Type B pancreatic cell (in vitro differentiated cells): ENCODE measurements around the gene GBGT1. TPM values are rescaled to one million over a fixed set of nuclear protein-coding genes. Genes with fewer than 3 reads are reported as not detected.
A peak's percentile ranks its signal among the peaks of the same experiment; 100 is the strongest.

Experiments
- DNase-seq: peaks from one replicate; pipeline ENCODE4 v3.0.0; 2021; ENCODE audit warnings: mixed read lengths; ENCODE audit not compliant: unreplicated experiment; ENCODE audit errors: extremely low spot score
- H3K27ac Mint-ChIP-seq: 2 replicates; pipeline ENCODE4 v1.8.0; 2021; ENCODE audit warnings: mild to moderate bottlenecking, mixed read lengths
- H3K27me3 Mint-ChIP-seq: 2 replicates; pipeline ENCODE4 v1.8.0; 2021; ENCODE audit warnings: mixed read lengths
- H3K36me3 Mint-ChIP-seq: 2 replicates; pipeline ENCODE4 v1.8.0; 2021; ENCODE audit warnings: mixed read lengths
- H3K4me1 Mint-ChIP-seq: one replicate; pipeline ENCODE4 v1.8.0; 2021; ENCODE audit warnings: mixed read lengths; ENCODE audit not compliant: unreplicated experiment
- H3K4me3 Mint-ChIP-seq: 2 replicates; pipeline ENCODE4 v1.8.0; 2021; ENCODE audit warnings: mild to moderate bottlenecking, mixed read lengths
- H3K9me3 Mint-ChIP-seq: 2 replicates; pipeline ENCODE4 v1.8.0; 2021; ENCODE audit warnings: mixed read lengths
- total RNA-seq: library from RNA; stranded (reverse); gene quantifications from 2 replicates; pipeline ENCODE4 v1.2.1, GENCODE V29; 2021; ENCODE audit warnings: low replicate concordance
- TF ChIP-seq, protein P1 (sequence below): fragments of 200-600 bp; sonication (generic); conservative IDR thresholded peaks from 2 replicates; pipeline ENCODE4 v1.5.0; 2021; ENCODE audit warnings: antibody characterized with exemption, mild to moderate bottlenecking

Gene GBGT1
- total RNA-seq, 1 donor from 2014 or later: 21.0 TPM

DNA sequence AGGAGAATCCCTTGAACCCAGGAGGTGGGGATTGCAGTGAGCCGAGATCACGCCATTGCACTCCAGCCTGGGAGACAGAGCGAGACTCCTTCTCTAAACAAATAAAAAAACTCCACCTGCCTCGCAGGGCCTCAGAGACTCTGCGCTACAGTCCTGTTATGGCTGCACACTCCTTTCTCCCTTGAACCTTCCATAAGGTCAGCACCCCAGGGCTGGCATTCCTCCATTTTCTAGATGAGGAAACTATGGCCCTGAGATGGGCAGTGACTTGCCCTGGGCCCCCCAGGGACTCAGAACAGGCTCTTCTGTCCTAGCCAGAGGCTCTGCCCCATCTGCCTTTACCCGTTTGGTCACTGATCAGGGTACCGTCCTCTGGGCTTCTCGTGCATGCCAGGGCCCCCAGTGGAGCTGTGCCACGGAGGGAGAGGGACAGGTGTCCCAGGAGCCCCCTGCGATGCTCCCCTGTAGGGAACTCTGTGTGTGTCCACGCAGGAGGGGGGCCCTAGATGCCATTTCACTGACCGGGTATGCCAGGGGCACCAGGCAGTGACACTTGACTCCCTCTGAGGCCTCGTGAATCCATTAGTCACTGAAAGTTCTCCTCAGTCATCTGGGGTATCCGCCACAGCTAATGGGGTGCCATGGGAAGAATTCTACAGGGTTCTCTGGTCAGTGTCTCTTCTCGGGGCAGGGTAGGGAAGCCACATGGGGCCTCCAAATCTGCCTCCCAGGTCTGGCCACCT is 58.8 kb downstream of the GBGT1 start:
- TF ChIP-seq, protein P1, sequence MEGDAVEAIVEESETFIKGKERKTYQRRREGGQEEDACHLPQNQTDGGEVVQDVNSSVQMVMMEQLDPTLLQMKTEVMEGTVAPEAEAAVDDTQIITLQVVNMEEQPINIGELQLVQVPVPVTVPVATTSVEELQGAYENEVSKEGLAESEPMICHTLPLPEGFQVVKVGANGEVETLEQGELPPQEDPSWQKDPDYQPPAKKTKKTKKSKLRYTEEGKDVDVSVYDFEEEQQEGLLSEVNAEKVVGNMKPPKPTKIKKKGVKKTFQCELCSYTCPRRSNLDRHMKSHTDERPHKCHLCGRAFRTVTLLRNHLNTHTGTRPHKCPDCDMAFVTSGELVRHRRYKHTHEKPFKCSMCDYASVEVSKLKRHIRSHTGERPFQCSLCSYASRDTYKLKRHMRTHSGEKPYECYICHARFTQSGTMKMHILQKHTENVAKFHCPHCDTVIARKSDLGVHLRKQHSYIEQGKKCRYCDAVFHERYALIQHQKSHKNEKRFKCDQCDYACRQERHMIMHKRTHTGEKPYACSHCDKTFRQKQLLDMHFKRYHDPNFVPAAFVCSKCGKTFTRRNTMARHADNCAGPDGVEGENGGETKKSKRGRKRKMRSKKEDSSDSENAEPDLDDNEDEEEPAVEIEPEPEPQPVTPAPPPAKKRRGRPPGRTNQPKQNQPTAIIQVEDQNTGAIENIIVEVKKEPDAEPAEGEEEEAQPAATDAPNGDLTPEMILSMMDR: no peak
- no peaks in the 10 kb centered on the region for H3K27me3 Mint-ChIP-seq
- no peak overlapping the region for H3K4me3 Mint-ChIP-seq
- no peak overlapping the region for H3K27ac Mint-ChIP-seq
- H3K36me3 Mint-ChIP-seq: peaks cover 15% of the 10 kb centered on the region
- H3K4me1 Mint-ChIP-seq: no peaks in the 10 kb centered on the region
- no peak for DNase-seq
- no peaks in the 10 kb centered on the region for H3K9me3 Mint-ChIP-seq

DNA sequence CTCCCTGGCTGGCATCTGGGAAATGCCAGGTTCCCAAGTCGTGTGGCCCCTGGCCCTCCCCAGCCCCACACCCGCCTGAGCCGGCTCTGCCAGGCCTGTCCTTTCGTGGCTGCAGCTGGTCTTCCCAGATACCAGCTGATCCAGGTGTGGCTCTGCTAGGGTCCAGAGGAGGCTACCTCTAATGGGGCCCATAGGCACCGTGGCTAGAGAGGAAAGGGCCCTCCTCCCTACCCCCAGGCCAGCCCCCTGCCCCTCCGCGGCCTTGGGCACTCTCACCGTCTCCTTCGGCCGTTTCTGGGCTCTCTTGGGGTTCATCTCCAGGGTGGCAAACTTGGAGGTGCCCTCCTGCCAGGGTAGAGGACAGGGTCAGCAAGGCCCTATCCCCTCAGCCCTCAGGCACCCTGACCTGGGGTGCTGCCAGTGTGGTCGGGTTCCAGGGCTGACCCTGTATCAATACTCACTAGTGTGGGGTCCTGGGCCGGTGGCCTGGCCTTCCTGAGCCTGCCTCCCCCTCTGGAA is 59.7 kb downstream of the GBGT1 start:
- Mint-ChIP-seq H3K4me1 (no peaks in the 10 kb centered on the region), H3K36me3 (peaks cover 20% of the 10 kb centered on the region), H3K9me3 (no peaks in the 10 kb centered on the region), H3K4me3 (no peak overlapping the region), H3K27me3 (no peaks in the 10 kb centered on the region), H3K27ac (no peak overlapping the region)
- DNase-seq: no peak
- TF ChIP-seq, protein P1: no peak

DNA sequence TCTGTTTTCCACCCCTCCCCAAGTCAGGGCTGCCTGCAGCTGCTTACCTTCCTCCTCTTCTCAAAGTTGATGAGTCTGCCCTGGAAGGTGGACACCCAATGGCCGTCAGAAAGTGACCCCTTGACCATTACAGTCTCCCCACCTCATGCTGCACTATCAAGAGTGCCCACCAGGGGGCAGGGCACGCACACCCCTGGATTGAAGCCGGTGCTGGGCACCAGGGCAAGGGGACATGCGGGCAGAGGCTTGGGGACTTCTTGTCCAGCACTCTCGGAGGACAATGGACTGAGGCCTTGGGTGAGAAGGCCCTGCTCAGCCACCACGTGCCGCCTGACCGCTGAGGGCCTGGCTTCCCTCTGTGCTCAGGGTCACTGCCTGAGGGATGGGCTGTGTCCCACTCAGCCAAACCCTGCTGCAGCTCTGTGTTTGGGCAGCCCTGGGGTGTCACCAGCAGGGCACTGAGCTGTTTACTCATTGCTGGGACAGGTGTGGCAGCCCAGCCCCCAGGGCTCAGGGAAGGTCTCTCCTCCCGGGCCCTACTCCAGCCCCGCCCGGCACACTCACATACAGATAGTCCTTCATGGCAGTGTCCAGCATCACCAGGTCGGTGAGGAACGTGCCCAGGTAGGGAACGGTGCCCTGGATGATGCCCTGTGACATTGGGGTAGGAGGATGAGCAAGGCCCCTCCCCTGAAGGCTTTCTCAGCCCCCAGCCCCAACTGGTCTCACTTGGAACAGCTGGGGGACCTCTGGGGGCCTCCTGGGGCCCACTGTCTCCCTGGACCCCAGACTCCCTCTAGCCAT is 60.3 kb downstream of the GBGT1 start:
- Mint-ChIP-seq H3K9me3 (no peaks in the 10 kb centered on the region), H3K4me3 (no peak overlapping the region), H3K36me3 (peaks cover 26% of the 10 kb centered on the region), H3K27me3 (no peaks in the 10 kb centered on the region), H3K4me1 (no peaks in the 10 kb centered on the region), H3K27ac (no peak overlapping the region)
- no peak for DNase-seq
- TF ChIP-seq, protein P1: peak; percentile 94

Other genes starting within 250 kb of the GBGT1 start
- gene TSC1, start 219.3 kb downstream of the GBGT1 start, total RNA-seq: 46.0 and 58.9 TPM in 2 replicates
- 0.45 TPM in 1 of 2 replicates, not detected in the other for gene GFI1B, start 185.2 kb downstream of the GBGT1 start, total RNA-seq
- gene GTF3C5, start 132.9 kb downstream of the GBGT1 start, total RNA-seq: 64.3 and 83.6 TPM in 2 replicates
- gene CEL, start 101.9 kb downstream of the GBGT1 start, total RNA-seq: 4.5 and 4.9 TPM in 2 replicates
- 64.8 and 86.3 TPM in 2 replicates for gene RALGDS, start 42.7 kb downstream of the GBGT1 start, total RNA-seq
- gene OBP2B, start 45.3 kb upstream of the GBGT1 start, total RNA-seq: not detected in 2 replicates
- gene ABO, start 111.3 kb upstream of the GBGT1 start, total RNA-seq: 3.7 and 5.6 TPM in 2 replicates
- gene SURF6, start 172.3 kb upstream of the GBGT1 start, total RNA-seq: 24.9 and 26.5 TPM in 2 replicates
- 34.0 and 38.2 TPM in 2 replicates for gene MED22, start 184.2 kb upstream of the GBGT1 start, total RNA-seq
- gene RPL7A, start 184.3 kb upstream of the GBGT1 start, total RNA-seq: 2,442 and 2,715 TPM in 2 replicates
- 40.8 and 46.9 TPM in 2 replicates for gene SURF1, start 192.6 kb upstream of the GBGT1 start, total RNA-seq
- 21.3 and 23.5 TPM in 2 replicates for gene SURF2, start 192.6 kb upstream of the GBGT1 start, total RNA-seq
- 173 and 224 TPM in 2 replicates for gene SURF4, start 212.1 kb upstream of the GBGT1 start, total RNA-seq
- gene STKLD1, start 212.5 kb upstream of the GBGT1 start, total RNA-seq: 1.00 and 3.9 TPM in 2 replicates